H1 (cell line): ENCODE measurements around the gene SIDT1. TPM values are rescaled to one million over a fixed set of nuclear protein-coding genes. Genes with fewer than 3 reads are reported as not detected.

ENCODE experiments used
- CTCF ChIA-PET: fragments of 300-600 bp; sonication (Branson Sonifier 250); formaldehyde crosslinking; loops from one replicate; lab custom pipeline; 2021; ENCODE audit not compliant: partially characterized antibody; lab: Charles Lee
- POLR2A ChIA-PET: fragments of 300-600 bp; sonication (Branson Sonifier 250); formaldehyde crosslinking; loops from one replicate; lab custom pipeline; 2021; ENCODE audit warnings: inconsistent platforms; ENCODE audit not compliant: partially characterized antibody; lab: Charles Lee
- DNase-seq, 2 experiments: peaks; one replicate each; pipeline versions ENCODE4 v3.0.0 to v3.0.0-alpha.2; 2010 to 2022; ENCODE audit warnings: low spot score in 2 of 2, low read depth in 1 of 2, mixed read lengths in 1 of 2
- FAIRE-seq: peaks from 2 replicates; lab custom pipeline; 2011; peaks lifted over from hg19 to GRCh38; lab: Jason Lieb, UNC
- H2AFZ ChIP-seq: 2 replicates; pipeline ENCODE4 v1.8.1; 2012; ENCODE audit warnings: low read length, inconsistent platforms
- H2AK5ac ChIP-seq: 2 replicates; pipeline ENCODE4 v1.6.1; 2013; ENCODE audit warnings: low read depth, low read length
- H2BK120ac ChIP-seq: replicated peaks from 2 replicates; pipeline ENCODE3; 2013; ENCODE audit warnings: low read depth, low read length, inconsistent platforms
- H2BK12ac ChIP-seq: 2 replicates; pipeline ENCODE4 v1.6.1; 2013; ENCODE audit warnings: low read depth, low read length
- H2BK15ac ChIP-seq: 2 replicates; pipeline ENCODE4 v1.6.1; 2013; ENCODE audit warnings: low read length
- H2BK20ac ChIP-seq: 2 replicates; pipeline ENCODE4 v1.6.1; 2013; ENCODE audit warnings: low read length
- H2BK5ac ChIP-seq: 2 replicates; pipeline ENCODE4 v1.6.1; 2013; ENCODE audit warnings: low read depth, low read length
- H3K14ac ChIP-seq: 2 replicates; pipeline ENCODE4 v1.6.1; 2013; ENCODE audit warnings: inconsistent platforms; ENCODE audit not compliant: insufficient read length
- H3K18ac ChIP-seq: 2 replicates; pipeline ENCODE4 v1.6.1; 2013; ENCODE audit warnings: low read length; ENCODE audit errors: extremely low read depth
- H3K23ac ChIP-seq: 2 replicates; pipeline ENCODE4 v1.6.1; 2013; ENCODE audit warnings: inconsistent platforms; ENCODE audit not compliant: insufficient read length
- H3K23me2 ChIP-seq: 2 replicates; pipeline ENCODE4 v1.6.1; 2013; ENCODE audit warnings: low read depth, low read length
- H3K27ac ChIP-seq: 2 replicates; pipeline ENCODE4 v1.6.1; 2011; ENCODE audit warnings: low read depth, low read length, inconsistent platforms
- H3K27me3 ChIP-seq, 4 experiments: replicated peaks in 1 of 4; 1 replicate in 1 of 4; 2 replicates in 3 of 4; pipeline versions ENCODE4 v1.6.1 to v1.8.1; 2011 to 2013; ENCODE audit warnings: low read length in 3 of 4, mild to moderate bottlenecking in 3 of 4, inconsistent platforms in 2 of 4, mixed read lengths in 2 of 4, moderate library complexity in 1 of 4; ENCODE audit not compliant: control insufficient read depth in 3 of 4, insufficient read depth in 3 of 4; ENCODE audit errors: extremely low read depth in 1 of 4
- H3K36me3 ChIP-seq, 4 experiments: 2 replicates each; pipeline versions ENCODE4 v1.6.1 to v1.8.1; 2011 to 2013; ENCODE audit warnings: mild to moderate bottlenecking in 4 of 4, low read length in 3 of 4, moderate library complexity in 2 of 4, control low read depth in 1 of 4, inconsistent platforms in 1 of 4; ENCODE audit not compliant: insufficient read depth in 4 of 4, control insufficient read depth in 2 of 4
- H3K4ac ChIP-seq: replicated peaks from 2 replicates; pipeline ENCODE3; 2013; ENCODE audit warnings: low read length, low read depth, mixed read lengths, inconsistent platforms; ENCODE audit not compliant: insufficient read length
- H3K4me1 ChIP-seq, 4 experiments: replicated peaks in 1 of 4; 1 replicate in 1 of 4; 2 replicates in 3 of 4; pipeline versions ENCODE4 v1.6.1 to v1.8.1; 2011 to 2013; ENCODE audit warnings: low read length in 3 of 4, inconsistent platforms in 2 of 4, mixed read lengths in 1 of 4; ENCODE audit not compliant: insufficient read depth in 4 of 4, control insufficient read depth in 3 of 4
- H3K4me2 ChIP-seq, 2 experiments: 2 replicates each; pipeline versions ENCODE4 v1.6.1 to v1.8.1; 2011 to 2013; ENCODE audit warnings: low read depth in 2 of 2, low read length in 2 of 2, control low read depth in 1 of 2, inconsistent platforms in 1 of 2, mild to moderate bottlenecking in 1 of 2; ENCODE audit not compliant: insufficient read depth in 1 of 2
- H3K4me3 ChIP-seq, 4 experiments: fragments of 200-600, 300-600 bp in 1 of 4; sonication (generic), shearing (Covaris generic), sonication (Bioruptor Twin) in 1 of 4; 2 replicates each; pipeline versions ENCODE4 v1.5.1 to v1.8.1; 2011 to 2016; ENCODE audit warnings: low read length in 4 of 4, low read depth in 3 of 4, control low read depth in 2 of 4, inconsistent platforms in 2 of 4, mild to moderate bottlenecking in 2 of 4, mixed read lengths in 1 of 4, moderate library complexity in 1 of 4; ENCODE audit not compliant: insufficient read depth in 2 of 4; ENCODE audit errors: extremely low read depth in 1 of 4
- H3K56ac ChIP-seq: replicated peaks from 2 replicates; pipeline ENCODE3; 2013; ENCODE audit warnings: low read depth, mild to moderate bottlenecking, mixed read lengths, low read length, inconsistent platforms; ENCODE audit not compliant: insufficient read length
- H3K79me1 ChIP-seq: 2 replicates; pipeline ENCODE4 v1.6.1; 2013; ENCODE audit warnings: low read depth, low read length, control low read depth
- H3K79me2 ChIP-seq, 2 experiments: 2 replicates each; pipeline versions ENCODE4 v1.6.1 to v1.8.1; 2012 to 2013; ENCODE audit warnings: low read length in 2 of 2, mild to moderate bottlenecking in 2 of 2, inconsistent platforms in 1 of 2; ENCODE audit not compliant: insufficient read depth in 2 of 2, control insufficient read depth in 1 of 2
- H3K9ac ChIP-seq, 4 experiments: replicated peaks in 1 of 4; 1 replicate in 1 of 4; 2 replicates in 3 of 4; pipeline versions ENCODE4 v1.6.1 to v1.8.1; 2011 to 2013; ENCODE audit warnings: low read depth in 3 of 4, low read length in 3 of 4, control low read depth in 2 of 4, mild to moderate bottlenecking in 2 of 4, moderate library complexity in 2 of 4, inconsistent platforms in 1 of 4; ENCODE audit errors: extremely low read depth in 1 of 4
- H3K9me3 ChIP-seq, 2 experiments: 2 replicates each; pipeline versions ENCODE4 v1.6.1 to v1.8.1; 2012 to 2013; ENCODE audit warnings: mild to moderate bottlenecking in 2 of 2, moderate library complexity in 2 of 2, control low read depth in 1 of 2, inconsistent platforms in 1 of 2, low read depth in 1 of 2, low read length in 1 of 2, mixed read lengths in 1 of 2; ENCODE audit not compliant: insufficient read depth in 2 of 2
- H4K20me1 ChIP-seq, 2 experiments: replicated peaks in 1 of 2; 2 replicates each; pipeline versions ENCODE3 to v1.8.1; 2011 to 2013; ENCODE audit warnings: inconsistent platforms in 2 of 2, low read length in 2 of 2, mild to moderate bottlenecking in 1 of 2; ENCODE audit not compliant: insufficient read depth in 2 of 2, control insufficient read depth in 1 of 2
- H4K5ac ChIP-seq: 2 replicates; pipeline ENCODE4 v1.6.1; 2013; ENCODE audit warnings: low read length, low read depth, mixed read lengths, inconsistent platforms; ENCODE audit not compliant: insufficient read length
- H4K8ac ChIP-seq: 2 replicates; pipeline ENCODE4 v1.8.0; 2013; ENCODE audit warnings: mild to moderate bottlenecking, moderate library complexity, low read length, inconsistent platforms; ENCODE audit not compliant: insufficient read depth; ENCODE audit errors: extremely low read depth
- H4K91ac ChIP-seq: replicated peaks from 2 replicates; pipeline ENCODE3; 2013; ENCODE audit warnings: low read length, mixed read lengths, inconsistent platforms; ENCODE audit not compliant: insufficient read length
- BRCA1 ChIP-seq: IDR thresholded peaks from 2 replicates; pipeline ENCODE4 v1.6.1; 2012; ENCODE audit warnings: low read depth, low read length, improper control_type of control experiment
- CTBP2 ChIP-seq: IDR thresholded peaks from 2 replicates; pipeline ENCODE4 v1.7.0; 2011; ENCODE audit warnings: borderline replicate concordance, mild to moderate bottlenecking, moderate library complexity, mixed read lengths, low read length; ENCODE audit not compliant: insufficient read depth, insufficient read length
- CTCF ChIP-seq, 3 experiments: IDR thresholded peaks; 1 replicate in 2 of 3; 2 replicates in 1 of 3; pipeline versions ENCODE4 v1.5.1 to v1.6.1; 2011; ENCODE audit warnings: low read length in 3 of 3, mild to moderate bottlenecking in 3 of 3, inconsistent platforms in 2 of 3, low read depth in 1 of 3, moderate library complexity in 1 of 3; ENCODE audit not compliant: insufficient read depth in 1 of 3; ENCODE audit errors: control extremely low read depth in 1 of 3
- EZH2 ChIP-seq: fragments of 200-600 bp; sonication (generic); IDR thresholded peaks from 2 replicates; pipeline ENCODE4 v1.7.1; 2012; ENCODE audit warnings: low read depth, mild to moderate bottlenecking, moderate library complexity, low read length, inconsistent platforms; ENCODE audit not compliant: severe bottlenecking
- JUND ChIP-seq: IDR thresholded peaks from 2 replicates; pipeline ENCODE4 v1.6.1; 2011; ENCODE audit warnings: mild to moderate bottlenecking, improper control_type of control experiment, low read length
- NRF1 ChIP-seq: IDR thresholded peaks from 2 replicates; pipeline ENCODE4 v1.6.1; 2011; ENCODE audit warnings: mild to moderate bottlenecking, low read depth, low read length, improper control_type of control experiment
- PHF8 ChIP-seq: fragments of 200-600 bp; sonication (generic); conservative IDR thresholded peaks from 2 replicates; pipeline ENCODE4 v1.7.1; 2012; ENCODE audit warnings: low read depth, mild to moderate bottlenecking, inconsistent platforms, low read length, moderate library complexity
- POLR2AphosphoS5 ChIP-seq: IDR thresholded peaks from 2 replicates; pipeline ENCODE4 v1.6.1; 2011; ENCODE audit warnings: low read depth, low read length
- RFX5 ChIP-seq: IDR thresholded peaks from 2 replicates; pipeline ENCODE4 v1.6.1; 2011; ENCODE audit warnings: low read depth, low read length, improper control_type of control experiment, borderline replicate concordance
- RXRA ChIP-seq: IDR thresholded peaks from 2 replicates; pipeline ENCODE4 v1.6.1; 2011; ENCODE audit warnings: low read depth, mild to moderate bottlenecking, low read length, moderate library complexity; ENCODE audit not compliant: insufficient read depth
- SIRT6 ChIP-seq: IDR thresholded peaks from one replicate; pipeline ENCODE4 v1.7.1; 2012; ENCODE audit warnings: low read length, inconsistent platforms
- TAF1 ChIP-seq: IDR thresholded peaks from 2 replicates; pipeline ENCODE4 v1.6.1; 2011; ENCODE audit warnings: mild to moderate bottlenecking, low read depth, low read length
- TBP ChIP-seq: IDR thresholded peaks from 2 replicates; pipeline ENCODE4 v1.6.1; 2011; ENCODE audit warnings: low read depth, low read length, improper control_type of control experiment
- polyA plus RNA-seq, 7 experiments: library from polyadenylated mRNA; depleted of rRNA in 3 of 7; stranded (reverse) in 5 of 7; unstranded in 2 of 7; fragments of >200 nt in 5 of 7; fragments of 200-250 nt in 2 of 7; gene quantifications; 1 replicate in 5 of 7; 2 replicates in 1 of 7; 4 replicates in 1 of 7; pipeline versions ENCODE4 v1.2.1 to v1.2.3, GENCODE V29; 2011 to 2013; ENCODE audit warnings: missing spikeins in 2 of 7, mixed read lengths in 2 of 7
- total RNA-seq: library from RNA; stranded (reverse); fragmentation: NEBNext Ultra II Directional; extraction: Animal tissue kit (Norgen Biotek cat#: 25700); gene quantifications from 2 replicates; pipeline ENCODE4 v1.2.1, GENCODE V29; 2021

SIDT1 gene
- total and polyA plus RNA-seq, 2 of the 8 experiments (the other 6 are each of a cell fraction or from before 2014, with no cell fraction given) = 0.06 TPM; not detected in 1

DNA sequence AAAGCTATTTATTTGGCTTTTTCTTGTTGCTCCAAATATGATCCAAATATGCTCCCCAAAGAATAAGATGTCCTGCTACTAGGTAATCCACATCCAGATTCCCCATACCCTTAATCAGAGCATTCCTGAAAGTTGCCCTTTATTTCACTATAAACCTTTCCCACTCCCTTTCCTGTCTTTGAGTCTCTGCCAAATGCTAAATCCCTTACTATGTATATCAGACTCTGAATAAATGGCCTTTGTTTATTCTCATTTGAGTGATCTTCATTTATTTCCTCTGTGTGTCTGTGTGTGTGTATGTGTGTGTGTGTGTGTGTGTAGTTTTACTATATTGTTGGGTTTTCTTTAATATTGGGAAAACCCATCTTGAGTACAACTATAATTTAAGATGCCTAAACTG, 10.4 kb upstream of the SIDT1 start:
- DNase-seq (no peak), FAIRE-seq (no peak)
- 0 out of 7 replicates have a peak, but pooled peaks cover 0 to 4% (median 0%) of the 10 kb centered on the region in 4 experiments for H3K27me3 ChIP-seq
- H3K23me2 ChIP-seq = no peaks in the 10 kb centered on the region; the same call in 1 of the 2 replicates
- H3K23ac ChIP-seq = no peak overlapping the region
- H3K79me2 ChIP-seq = no peaks in the 10 kb centered on the region
- H2AFZ ChIP-seq = no peak overlapping the region
- H3K4ac ChIP-seq = no peak overlapping the region
- H4K91ac ChIP-seq = no peak overlapping the region
- H4K8ac ChIP-seq = no peak overlapping the region
- no peak overlapping the region for H2BK120ac ChIP-seq
- no peak overlapping the region for H3K4me3 ChIP-seq
- H3K18ac ChIP-seq = no peak overlapping the region
- ChIA-PET POLR2A (no interaction called here), CTCF (no interaction called here)
- H3K14ac ChIP-seq = no peak overlapping the region
- H2BK12ac ChIP-seq = no peak overlapping the region
- H2BK20ac ChIP-seq = no peak overlapping the region
- H3K4me1 ChIP-seq = no peaks in the 10 kb centered on the region
- H3K36me3 ChIP-seq = no peaks in the 10 kb centered on the region
- H3K56ac ChIP-seq = no peak overlapping the region
- H2AK5ac ChIP-seq = no peak overlapping the region
- no peak overlapping the region for H3K4me2 ChIP-seq
- no peak overlapping the region for H2BK15ac ChIP-seq
- H3K27ac ChIP-seq = no peak overlapping the region
- H4K20me1 ChIP-seq = no peaks in the 10 kb centered on the region
- H2BK5ac ChIP-seq = no peak overlapping the region
- H3K79me1 ChIP-seq = no peaks in the 10 kb centered on the region
- H3K9ac ChIP-seq = no peak overlapping the region
- no peaks in the 10 kb centered on the region for H3K9me3 ChIP-seq
- H4K5ac ChIP-seq = no peak overlapping the region
- TF ChIP-seq PHF8 (no peak), CTCF (IDR thresholded peaks at IDR 0.05; ENCODE audit: control extremely low read depth in 1 of 3, insufficient read depth in 1 of 3, low read depth in 1 of 3, low read length in 3 of 3) (no peak), SIRT6 (no peak), TAF1 (no peak), JUND (no peak), TBP (no peak), EZH2 (no peak), CTBP2 (no peak), RFX5 (no peak), RXRA (no peak), NRF1 (no peak), BRCA1 (no peak), POLR2AphosphoS5 (no peak)
